Activated naive CD4-positive, alpha-beta T cell (primary cell): ENCODE results near the gene NTM.

Experiments used
- DNase-seq, 4 experiments: peaks; one replicate each; lab custom pipeline; 2025; lab: John Stamatoyannopoulos, UW

The NTM gene

DNA sequence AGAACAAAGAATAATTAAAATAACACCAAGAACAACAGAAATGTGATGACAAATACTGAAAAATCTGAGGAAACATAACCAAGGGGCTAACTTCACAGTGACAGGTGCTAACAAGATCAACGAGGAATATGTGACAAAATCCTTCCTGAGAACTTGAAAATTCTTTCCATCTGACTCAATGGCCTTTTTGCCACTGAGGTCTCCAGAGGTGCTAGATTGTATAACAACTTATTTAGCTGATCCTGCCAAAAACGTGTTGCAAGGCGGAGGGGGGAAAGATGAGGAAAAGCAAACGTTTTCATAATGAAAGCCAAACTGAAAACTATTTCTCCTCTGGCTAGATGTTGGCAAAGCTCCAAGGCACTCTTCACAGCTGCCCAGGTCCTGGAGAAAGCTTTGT is 364.5 kb downstream of the NTM start:
- no peak for DNase-seq

- no peak for DNase-seq
These were observed 366.9 kb downstream of the NTM start for GRCh38 chr11:131737357-131737756.

DNA sequence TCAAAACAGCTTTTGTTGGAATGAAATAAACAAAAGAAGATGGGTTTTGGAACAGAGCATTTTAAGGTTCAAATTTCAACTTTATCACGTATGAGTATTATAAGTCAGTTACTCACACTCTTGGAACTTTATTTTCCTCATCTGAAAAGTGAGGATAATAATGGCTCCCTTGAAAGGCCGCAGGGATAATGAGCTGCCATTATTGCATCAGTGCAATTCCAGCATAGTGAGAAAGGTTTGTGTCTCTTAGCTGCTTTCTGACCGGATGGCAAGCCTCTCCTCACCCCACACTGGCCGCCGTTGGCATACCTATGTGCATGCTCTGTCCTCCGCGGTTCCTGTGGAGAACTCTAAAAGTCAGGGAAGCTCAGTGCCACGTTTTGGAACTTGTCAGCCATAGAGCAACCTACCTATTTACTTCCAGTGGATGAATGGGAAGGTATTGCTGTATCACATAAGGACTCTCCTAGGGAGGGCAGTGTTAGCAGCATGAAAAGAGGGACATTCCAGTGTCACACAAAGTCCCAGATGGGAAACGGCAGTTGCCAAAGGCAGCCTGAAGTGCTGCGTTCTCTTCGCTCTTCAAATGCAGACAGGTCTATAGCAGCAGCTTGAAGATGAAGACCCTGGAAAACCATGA is 368.9 kb downstream of the NTM start:
- no peak for DNase-seq

DNA sequence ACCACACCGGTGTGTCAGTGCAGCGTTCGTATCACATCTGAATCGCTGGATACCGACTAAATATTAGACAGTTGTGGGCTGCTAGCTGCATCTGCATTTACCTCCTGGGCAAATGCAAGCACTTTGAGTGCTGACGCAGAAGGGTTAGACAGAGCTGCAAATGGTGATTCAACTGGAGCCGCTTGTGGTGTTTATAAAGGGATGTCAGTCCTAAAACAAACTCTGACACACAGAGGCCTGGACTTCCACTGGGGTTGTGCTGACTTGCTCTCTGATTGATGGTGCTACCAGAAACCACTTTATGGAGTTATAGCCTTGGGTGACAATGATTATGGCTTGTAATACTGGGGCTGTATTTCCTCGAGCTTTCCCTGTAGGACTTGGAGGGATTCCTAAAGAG is 374.4 kb downstream of the NTM start:
- no peak for DNase-seq

DNA sequence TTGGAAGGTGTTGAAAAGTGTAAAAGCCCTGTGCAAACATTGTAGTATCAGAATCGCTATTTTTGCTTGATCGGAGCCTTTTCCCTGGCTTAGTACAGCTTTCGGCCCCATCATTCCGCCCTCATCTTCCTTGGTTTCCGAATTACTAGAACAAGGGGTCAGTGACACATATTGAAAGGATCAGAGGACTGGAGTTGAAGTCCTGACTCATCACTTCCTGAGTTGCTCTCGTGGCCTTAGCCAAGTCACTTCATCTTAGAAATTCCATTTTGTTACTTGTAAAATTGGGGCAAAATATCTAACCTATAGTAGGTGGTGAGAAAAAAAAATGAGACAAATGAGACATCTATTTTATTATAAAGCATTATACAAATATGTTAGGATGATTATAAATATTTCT is 375.0 kb downstream of the NTM start:
- DNase-seq = no peak

DNA sequence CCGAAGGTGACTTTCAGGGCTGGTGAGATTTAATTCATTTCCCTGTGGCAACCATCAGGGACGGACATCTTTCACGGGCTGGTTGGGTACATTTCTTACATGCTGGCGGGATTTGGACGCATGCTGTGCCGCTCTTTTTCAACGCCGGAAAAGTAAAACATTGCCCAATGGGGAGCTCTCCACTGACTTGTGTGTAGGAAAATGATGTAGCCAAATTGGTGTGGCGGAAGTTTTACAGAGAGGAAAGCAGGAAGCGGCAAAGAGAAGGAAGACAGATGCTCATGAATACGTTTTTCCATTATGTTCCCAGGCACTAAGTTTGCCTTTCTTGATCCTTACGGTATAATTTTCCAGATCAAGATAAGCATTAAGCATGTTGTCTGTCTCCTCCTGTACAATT is 375.8 kb downstream of the NTM start:
- no peak for DNase-seq

- DNase-seq = no peak
These were observed 378.0 kb downstream of the NTM start for GRCh38 chr11:131748151-131749050.

DNA sequence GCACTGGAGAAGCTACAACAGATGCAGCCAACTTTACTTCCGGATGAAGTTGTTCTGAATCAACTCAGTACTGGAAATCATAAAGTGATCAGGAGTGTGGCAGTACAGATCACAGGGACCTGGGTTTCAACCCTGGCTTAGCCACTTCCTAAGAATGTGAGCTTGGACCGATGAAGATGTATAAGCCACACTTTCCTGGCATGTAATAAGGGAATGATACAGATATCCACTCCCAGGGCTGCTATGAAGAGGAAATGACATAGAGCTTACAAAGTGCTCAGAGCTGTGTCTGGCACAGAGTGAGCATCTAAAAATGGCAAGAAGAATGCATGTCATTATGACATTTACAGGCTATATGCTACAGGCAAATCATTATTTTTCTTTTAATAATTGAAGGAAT is 378.7 kb downstream of the NTM start:
- no peak for DNase-seq

GRCh38 chr11:131750152-131750551 is 379.7 kb downstream of the NTM start:
- DNase-seq = no peak

GRCh38 chr11:131750692-131751091 is 380.3 kb downstream of the NTM start:
- no peak for DNase-seq

GRCh38 chr11:131754671-131755070 is 384.3 kb downstream of the NTM start:
- no peak for DNase-seq

GRCh38 chr11:131756479-131757110 is 386.2 kb downstream of the NTM start:
- DNase-seq = no peak

DNA sequence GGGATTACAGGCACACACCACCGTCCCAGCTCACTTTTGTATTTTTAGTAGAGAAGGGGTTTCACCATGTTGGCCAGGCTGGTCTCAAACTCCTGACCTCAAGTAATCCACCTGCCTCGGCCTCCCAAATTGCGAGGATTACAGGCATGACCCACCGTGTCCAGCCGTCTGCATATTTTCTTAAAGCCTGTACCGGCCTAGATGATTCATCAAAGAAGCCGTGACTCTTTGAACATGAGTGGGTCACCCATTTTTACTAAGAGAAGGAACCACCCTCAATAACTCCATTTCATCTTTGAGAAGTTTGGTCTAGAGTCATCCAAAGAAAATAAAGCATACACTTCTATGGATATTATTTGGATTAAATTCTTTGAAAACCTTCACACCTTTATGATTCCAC is 388.3 kb downstream of the NTM start:
- no peak for DNase-seq

- no peak for DNase-seq
These were observed 388.7 kb downstream of the NTM start for GRCh38 chr11:131759140-131759539.

- DNase-seq = no peak
These were observed 390.0 kb downstream of the NTM start for GRCh38 chr11:131760091-131761061.

DNA sequence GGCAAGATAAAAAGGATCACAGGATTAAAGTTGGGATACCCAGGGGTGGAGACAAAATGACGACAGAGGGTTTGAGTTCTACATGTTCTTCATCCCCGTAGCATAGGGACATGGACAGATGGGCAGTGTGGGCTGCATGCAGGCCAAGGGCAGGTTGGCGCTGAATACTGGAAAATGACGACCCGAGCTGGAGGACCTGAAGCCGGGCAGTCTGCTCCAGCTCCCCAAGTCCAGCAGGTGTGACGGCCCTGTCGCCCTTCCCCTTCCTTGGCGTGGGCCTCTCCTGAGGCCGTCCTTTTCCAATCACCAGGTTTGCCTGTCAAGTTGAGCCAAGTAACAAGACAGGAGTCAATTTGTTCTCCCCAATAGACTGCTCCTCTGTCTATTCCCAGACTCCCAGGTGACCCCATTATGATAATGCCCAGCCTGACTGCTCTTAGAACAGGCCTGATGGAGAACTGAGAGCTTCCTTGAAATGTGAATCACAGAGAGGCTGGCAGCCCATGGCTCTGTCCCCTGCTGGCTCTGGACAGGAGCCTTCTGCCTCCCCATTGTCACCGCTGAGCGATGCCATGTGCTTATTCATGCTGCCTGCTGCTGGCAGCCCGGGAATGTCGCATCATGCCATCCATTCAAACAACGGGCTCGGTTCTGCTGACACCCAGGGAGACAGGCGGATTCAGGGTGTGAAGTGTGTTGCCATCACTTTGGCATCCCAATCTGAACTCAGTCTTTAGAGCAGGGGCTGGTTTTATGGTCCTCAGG is 392.1 kb downstream of the NTM start:
- DNase-seq = no peak

GRCh38 chr11:131763193-131763890 is 392.9 kb downstream of the NTM start:
- DNase-seq = no peak

DNA sequence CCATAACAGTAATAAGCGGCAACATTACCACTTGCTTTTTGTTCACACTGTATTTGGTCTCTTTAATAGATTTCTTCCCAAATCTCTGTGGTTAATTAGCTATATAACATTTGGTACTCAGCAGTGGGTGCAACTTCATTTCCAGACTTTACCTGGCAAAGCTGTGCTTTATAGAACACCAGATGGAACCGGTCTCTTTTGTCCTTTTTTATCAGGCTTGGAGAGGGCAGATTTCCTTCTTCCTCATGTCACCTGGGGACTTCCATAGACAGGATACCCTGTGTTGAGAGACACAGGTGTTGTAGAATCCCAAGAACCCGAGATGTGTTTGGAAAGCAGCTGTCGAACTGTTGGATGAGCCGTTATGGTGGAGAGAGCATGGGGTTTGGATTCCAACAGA is 393.7 kb downstream of the NTM start:
- no peak for DNase-seq

- DNase-seq = no peak
These were observed 394.2 kb downstream of the NTM start for GRCh38 chr11:131764649-131765048.

- DNase-seq = no peak
These were observed 396.2 kb downstream of the NTM start for GRCh38 chr11:131766637-131767036.

DNA sequence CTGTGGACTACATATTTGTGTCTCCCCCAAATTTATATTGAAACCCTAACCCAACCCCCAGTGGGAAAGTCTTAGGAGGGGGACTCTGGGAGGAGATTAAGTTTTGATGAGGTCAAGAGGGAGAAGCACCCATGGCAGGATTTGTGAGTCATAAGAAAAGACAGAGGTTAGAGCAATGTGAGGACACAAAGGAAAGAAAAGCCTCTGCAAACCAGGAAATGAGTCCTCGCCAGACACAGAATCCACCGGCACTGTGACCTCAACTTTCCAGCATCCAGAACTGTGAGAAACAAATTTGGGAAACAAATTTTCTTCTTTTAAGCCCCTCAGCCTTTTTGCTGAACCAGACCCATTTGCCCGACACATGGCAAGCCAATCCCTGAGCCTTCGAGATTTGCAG is 397.0 kb downstream of the NTM start:
- DNase-seq = no peak
